OCI-LY1 (cell line): Measurements from ENCODE around the gene DMC1.
A peak's percentile ranks its signal among the peaks of the same experiment; 100 is the strongest.

Experiments used
- H2AFZ ChIP-seq: fragments of 200-600 bp; sonication (generic), shearing (Covaris generic); 2 replicates; pipeline ENCODE4 v1.6.0; 2014; ENCODE audit warnings: antibody characterized with exemption, mild to moderate bottlenecking, low read length
- H3F3A ChIP-seq: fragments of 200-600 bp; sonication (generic), shearing (Covaris generic); 2 replicates; pipeline ENCODE4 v1.6.0; 2014; ENCODE audit warnings: mild to moderate bottlenecking, antibody characterized with exemption, low read length, moderate library complexity; ENCODE audit not compliant: insufficient read depth
- H3K27ac ChIP-seq: fragments of 200-600 bp; sonication (generic); 2 replicates; pipeline ENCODE4 v1.5.1; 2014; ENCODE audit warnings: low read length, mixed run types, mild to moderate bottlenecking, low read depth; ENCODE audit not compliant: poor library complexity, severe bottlenecking
- H3K27me3 ChIP-seq: fragments of 200-600 bp; sonication (generic); 2 replicates; pipeline ENCODE4 v1.6.0; 2014; ENCODE audit warnings: antibody characterized with exemption, mild to moderate bottlenecking, low read length, moderate library complexity; ENCODE audit not compliant: insufficient read depth
- H3K36me3 ChIP-seq: fragments of 200-600 bp; sonication (generic); 2 replicates; pipeline ENCODE4 v1.6.1; 2014; ENCODE audit warnings: mild to moderate bottlenecking, antibody characterized with exemption, low read length, moderate library complexity, mixed read lengths; ENCODE audit not compliant: insufficient read depth
- H3K4me1 ChIP-seq: fragments of 200-600 bp; sonication (generic); 2 replicates; pipeline ENCODE4 v1.5.1; 2014; ENCODE audit warnings: mild to moderate bottlenecking, low read length, moderate library complexity; ENCODE audit not compliant: insufficient read depth, severe bottlenecking
- H3K4me2 ChIP-seq: fragments of 200-600 bp; sonication (generic), shearing (Covaris generic); 2 replicates; pipeline ENCODE4 v1.6.1; 2014; ENCODE audit warnings: low read length
- H3K4me3 ChIP-seq: fragments of 200-600 bp; sonication (generic); 2 replicates; pipeline ENCODE4 v1.5.1; 2014; ENCODE audit warnings: low read length, low read depth, mild to moderate bottlenecking, mixed read lengths; ENCODE audit not compliant: poor library complexity, severe bottlenecking
- H3K79me2 ChIP-seq: fragments of 200-600 bp; shearing (Covaris generic); 2 replicates; pipeline ENCODE4 v1.6.1; 2016; ENCODE audit warnings: mixed run types, low read length, mixed read lengths; ENCODE audit not compliant: insufficient read depth
- H3K9ac ChIP-seq: fragments of 200-600 bp; sonication (generic), shearing (Covaris generic); 2 replicates; pipeline ENCODE4 v1.6.1; 2014; ENCODE audit warnings: mild to moderate bottlenecking, low read length, mixed read lengths
- H3K9me2 ChIP-seq: fragments of 200-600 bp; sonication (generic), shearing (Covaris generic); 2 replicates; pipeline ENCODE4 v1.6.1; 2014; ENCODE audit warnings: low read depth, mild to moderate bottlenecking, low read length, mixed read lengths
- H3K9me3 ChIP-seq: fragments of 200-600 bp; shearing (Covaris generic); 2 replicates; pipeline ENCODE4 v1.6.1; 2014; ENCODE audit warnings: low read length, mixed read lengths
- H4K20me1 ChIP-seq: fragments of 200-600 bp; sonication (generic), shearing (Covaris generic); 2 replicates; pipeline ENCODE4 v1.6.0; 2016; ENCODE audit warnings: mild to moderate bottlenecking, low read length; ENCODE audit not compliant: insufficient read depth
- EZH2 ChIP-seq: fragments of 200-600 bp; sonication (generic), shearing (Covaris generic); IDR thresholded peaks from 2 replicates; pipeline ENCODE4 v1.8.0; 2017; ENCODE audit warnings: borderline replicate concordance, mixed run types, mild to moderate bottlenecking, antibody characterized with exemption, low read length, moderate library complexity, mixed read lengths
- TF ChIP-seq, protein P1 (sequence below): fragments of 200-600 bp; sonication (generic), shearing (Covaris generic); IDR thresholded peaks from 2 replicates; pipeline ENCODE4 v1.5.1; 2017; ENCODE audit warnings: mild to moderate bottlenecking, antibody characterized with exemption, low read length, moderate library complexity, mixed read lengths

Gene DMC1

DNA sequence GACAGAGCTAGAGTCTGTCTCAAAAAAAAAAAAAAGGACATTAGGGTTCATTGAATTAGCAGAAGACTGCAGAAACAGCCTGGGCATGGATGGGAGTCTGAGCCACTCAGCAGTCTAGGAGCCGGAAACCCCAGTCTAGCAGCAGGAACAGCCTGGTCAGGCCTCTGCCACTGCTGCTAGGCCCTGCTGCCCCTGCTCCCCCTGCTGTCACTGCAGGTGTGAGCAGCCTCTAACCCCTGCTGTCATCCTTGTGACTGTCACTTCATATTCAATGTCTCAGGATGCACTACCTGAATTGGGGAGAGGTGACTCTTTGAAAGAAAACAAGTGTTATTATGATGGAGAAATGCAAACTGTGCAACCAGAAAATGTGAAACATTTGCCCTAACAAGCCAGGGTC is 56.9 kb downstream of the DMC1 start:
- Histone ChIP-seq H3K27ac (no peak overlapping the region), H3K27me3 (no peaks in the 10 kb centered on the region), H3K9me3 (no peaks in the 10 kb centered on the region), H4K20me1 (no peaks in the 10 kb centered on the region), H3K4me2 (no peak overlapping the region), H2AFZ (no peak overlapping the region), H3K9ac (no peak overlapping the region), H3K4me3 (no peak overlapping the region), H3K4me1 (peaks cover 5% of the 10 kb centered on the region), H3K9me2 (no peaks in the 10 kb centered on the region), H3K36me3 (no peaks in the 10 kb centered on the region), H3K79me2 (no peaks in the 10 kb centered on the region), H3F3A (no peaks in the 10 kb centered on the region)
- TF ChIP-seq EZH2 = no peak
- TF ChIP-seq, protein P1, sequence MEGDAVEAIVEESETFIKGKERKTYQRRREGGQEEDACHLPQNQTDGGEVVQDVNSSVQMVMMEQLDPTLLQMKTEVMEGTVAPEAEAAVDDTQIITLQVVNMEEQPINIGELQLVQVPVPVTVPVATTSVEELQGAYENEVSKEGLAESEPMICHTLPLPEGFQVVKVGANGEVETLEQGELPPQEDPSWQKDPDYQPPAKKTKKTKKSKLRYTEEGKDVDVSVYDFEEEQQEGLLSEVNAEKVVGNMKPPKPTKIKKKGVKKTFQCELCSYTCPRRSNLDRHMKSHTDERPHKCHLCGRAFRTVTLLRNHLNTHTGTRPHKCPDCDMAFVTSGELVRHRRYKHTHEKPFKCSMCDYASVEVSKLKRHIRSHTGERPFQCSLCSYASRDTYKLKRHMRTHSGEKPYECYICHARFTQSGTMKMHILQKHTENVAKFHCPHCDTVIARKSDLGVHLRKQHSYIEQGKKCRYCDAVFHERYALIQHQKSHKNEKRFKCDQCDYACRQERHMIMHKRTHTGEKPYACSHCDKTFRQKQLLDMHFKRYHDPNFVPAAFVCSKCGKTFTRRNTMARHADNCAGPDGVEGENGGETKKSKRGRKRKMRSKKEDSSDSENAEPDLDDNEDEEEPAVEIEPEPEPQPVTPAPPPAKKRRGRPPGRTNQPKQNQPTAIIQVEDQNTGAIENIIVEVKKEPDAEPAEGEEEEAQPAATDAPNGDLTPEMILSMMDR = peak; percentile 62

DNA sequence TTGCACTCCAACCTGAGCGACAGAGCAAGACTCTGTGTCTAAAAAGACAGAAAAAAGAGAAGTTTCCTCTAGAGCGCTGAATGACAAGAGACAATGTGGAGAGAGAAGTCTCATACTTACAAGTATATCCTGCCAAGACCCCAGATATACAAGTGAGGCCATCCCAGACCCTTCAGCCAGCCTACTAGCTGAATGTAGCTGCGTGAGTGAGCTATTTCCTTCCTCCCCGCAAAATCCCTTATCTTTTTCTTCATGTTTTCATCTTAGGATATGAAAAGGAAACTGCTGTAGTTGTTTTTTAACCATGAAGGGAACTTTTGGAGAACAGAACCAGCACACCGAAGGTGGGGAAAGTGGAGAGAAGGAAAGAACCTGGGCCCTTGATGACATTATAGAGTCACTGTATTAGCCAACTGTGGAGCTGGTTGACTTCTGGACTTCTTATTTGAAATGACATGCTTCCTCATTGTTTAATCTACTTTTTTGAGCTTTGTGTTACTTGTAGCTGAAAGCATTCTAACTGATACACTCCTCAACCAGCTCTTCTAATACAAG is 59.5 kb downstream of the DMC1 start:
- no peak overlapping the region for H3K4me3 ChIP-seq
- no peaks in the 10 kb centered on the region for H3F3A ChIP-seq
- no peaks in the 10 kb centered on the region for H3K9me3 ChIP-seq
- peaks cover 13% of the 10 kb centered on the region for H3K4me1 ChIP-seq
- no peaks in the 10 kb centered on the region for H4K20me1 ChIP-seq
- peaks cover under 1% of the 10 kb centered on the region for H3K79me2 ChIP-seq
- no peaks in the 10 kb centered on the region for H3K27me3 ChIP-seq
- no peak overlapping the region for H3K27ac ChIP-seq
- H3K9ac ChIP-seq = no peak overlapping the region
- H3K9me2 ChIP-seq = no peaks in the 10 kb centered on the region
- no peak overlapping the region for H2AFZ ChIP-seq
- H3K4me2 ChIP-seq = no peak overlapping the region
- TF ChIP-seq EZH2 = no peak
- TF ChIP-seq, protein P1 = no peak
- no peaks in the 10 kb centered on the region for H3K36me3 ChIP-seq

DNA sequence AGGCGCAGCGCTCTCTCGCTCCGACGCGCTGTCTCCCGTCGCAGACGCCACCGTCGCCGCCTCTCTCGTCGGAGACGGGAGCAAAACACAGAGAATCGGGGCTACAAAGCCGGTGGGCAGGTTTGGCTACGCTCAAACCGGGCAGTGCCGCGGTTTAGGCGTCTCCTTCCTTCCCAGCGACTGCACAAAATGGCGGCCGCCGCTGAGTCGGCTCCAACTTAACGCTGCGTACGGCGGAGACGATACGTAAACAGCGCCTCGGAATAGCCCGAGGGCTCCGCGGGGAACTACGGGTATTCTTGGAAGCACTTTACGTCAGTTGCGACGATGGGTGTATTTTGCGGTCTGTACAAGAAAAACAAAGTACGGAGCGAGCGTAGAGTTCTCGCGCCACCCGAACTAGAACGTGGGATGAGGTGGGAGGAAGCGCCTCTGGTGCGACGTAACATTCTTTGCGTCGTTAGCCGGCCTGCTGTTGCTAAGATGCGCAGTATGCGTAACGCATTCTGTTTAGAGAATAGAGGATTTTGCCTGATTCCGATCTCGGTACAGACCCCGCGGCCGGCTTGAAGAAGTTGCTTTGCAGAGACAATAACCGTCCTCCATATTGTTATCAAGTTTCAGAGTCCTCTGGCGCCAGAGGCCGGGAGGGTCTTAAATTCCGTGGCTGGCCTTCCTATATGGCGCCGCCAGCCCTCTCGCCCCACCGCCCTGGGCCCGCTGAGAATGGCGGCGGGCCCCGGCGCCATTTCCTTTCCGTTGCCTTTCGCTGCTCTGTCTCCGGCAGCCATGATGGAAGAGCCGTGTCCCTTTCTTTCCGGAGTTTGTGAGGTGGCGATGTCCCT is 63.6 kb downstream of the DMC1 start, which contains the start of gene DDX17:
DDX17 (minus strand) TSS at position 194 of the 845 bp plus-strand sequence.
- Histone ChIP-seq H3K36me3 (peaks cover 41% of the 10 kb centered on the region), H3K79me2 (peaks cover 42% of the 10 kb centered on the region), H3K9me3 (no peaks in the 10 kb centered on the region), H3K27me3 (no peaks in the 10 kb centered on the region), H4K20me1 (peaks cover 12% of the 10 kb centered on the region; the same call in 1 of the 2 replicates), H3K9me2 (no peaks in the 10 kb centered on the region), H3K4me3 (peak within 1 kb of the TSS; percentile 96), H3F3A (no peaks in the 10 kb centered on the region), H3K27ac (peak within 1 kb of the TSS; percentile 91), H3K4me1 (peaks cover 36% of the 10 kb centered on the region), H3K9ac (peak within 1 kb of the TSS; percentile 99), H2AFZ (no peak within 1 kb of the TSS), H3K4me2 (peak within 1 kb of the TSS; percentile 99)
- TF ChIP-seq EZH2 = no peak
- TF ChIP-seq, protein P1 = no peak
